Rectal smooth muscle tissue (tissue), 1 donor: ENCODE measurements around the gene PNMA6A.
"Not testable (repeated sequence)": the region's sequence is repeated elsewhere in the genome, so short reads cannot be mapped to it uniquely, and the experiment has no call there.

Source experiments
- H3K27ac ChIP-seq: one replicate; pipeline ENCODE4 v1.7.0; 2013; ENCODE audit warnings: low read depth, low read length, inconsistent platforms
- H3K27me3 ChIP-seq: one replicate; pipeline ENCODE4 v1.7.0; 2013; ENCODE audit warnings: low read length; ENCODE audit not compliant: control insufficient read depth, insufficient read depth
- H3K36me3 ChIP-seq: one replicate; pipeline ENCODE4 v1.7.0; 2013; ENCODE audit warnings: low read length; ENCODE audit not compliant: control insufficient read depth, insufficient read depth
- H3K4me1 ChIP-seq: one replicate; pipeline ENCODE4 v1.7.0; 2013; ENCODE audit warnings: low read length; ENCODE audit not compliant: control insufficient read depth, insufficient read depth
- H3K4me3 ChIP-seq: one replicate; pipeline ENCODE4 v1.7.0; 2013; ENCODE audit warnings: low read length
- H3K9ac ChIP-seq: one replicate; pipeline ENCODE4 v1.7.0; 2013; ENCODE audit warnings: low read length

PNMA6A gene

DNA sequence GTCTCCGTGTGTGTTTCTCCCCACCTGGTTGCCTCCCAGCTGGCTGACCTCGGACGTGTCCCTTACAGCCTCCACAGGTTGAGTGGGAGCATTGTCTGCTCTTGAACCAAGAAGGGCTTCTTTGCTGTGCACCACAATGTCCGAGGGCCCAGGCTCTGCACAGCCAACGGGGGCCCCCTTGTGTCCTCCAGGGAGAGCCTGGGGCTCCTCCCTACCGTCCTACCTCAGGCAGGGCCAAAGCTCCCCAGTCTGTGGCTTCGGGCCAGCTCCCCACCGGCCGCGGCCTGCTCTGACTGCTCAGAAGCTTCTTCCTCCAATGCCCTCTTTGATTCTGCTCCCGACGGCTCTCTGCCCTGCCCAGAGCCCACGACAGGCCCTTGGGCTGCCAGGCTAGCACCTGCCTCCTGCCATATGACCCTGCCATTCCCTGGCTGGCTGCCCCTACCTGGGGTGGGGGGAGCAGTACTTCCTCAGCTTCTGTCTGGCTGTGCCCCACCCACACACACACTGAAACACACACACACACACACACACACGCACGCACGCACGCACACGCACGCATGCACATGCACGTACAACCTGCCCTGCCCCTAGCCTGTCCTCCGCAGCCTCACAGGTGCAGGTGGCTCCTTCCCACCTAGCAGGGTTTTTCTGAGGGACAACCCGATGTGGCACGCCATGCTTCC is 11.1 kb downstream of the PNMA6A start:
- H3K9ac ChIP-seq, H3K27me3 ChIP-seq, H3K27ac ChIP-seq, H3K4me1 ChIP-seq, H3K4me3 ChIP-seq, H3K36me3 ChIP-seq: not testable (repeated sequence)

DNA sequence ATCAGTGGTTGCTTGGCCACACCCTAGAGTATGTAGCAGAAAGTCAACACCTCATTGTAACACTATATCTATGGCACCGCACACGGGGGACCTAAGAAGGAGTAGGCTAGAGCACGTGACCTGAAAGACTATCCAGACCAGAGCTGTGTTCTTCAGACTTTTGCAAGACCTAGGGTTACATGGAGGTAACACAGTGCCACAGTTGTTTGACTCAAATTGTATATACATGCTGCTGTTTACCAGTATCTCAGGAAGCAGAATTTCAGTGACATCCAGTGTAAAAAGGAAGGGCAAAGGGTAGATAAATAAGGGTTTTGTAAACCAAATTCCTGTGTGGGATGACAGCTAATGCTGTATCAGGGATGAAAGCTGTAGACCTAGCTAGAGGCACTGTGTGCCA is 30.2 kb downstream of the PNMA6A start:
- Histone ChIP-seq H3K4me1 (no peaks in the 10 kb centered on the region), H3K9ac (no peak overlapping the region), H3K27me3 (no peaks in the 10 kb centered on the region), H3K4me3 (no peak overlapping the region), H3K27ac (no peak overlapping the region), H3K36me3 (no peaks in the 10 kb centered on the region)

- not testable (repeated sequence) for H3K4me1 ChIP-seq, H3K36me3 ChIP-seq, H3K9ac ChIP-seq, H3K27me3 ChIP-seq, H3K4me3 ChIP-seq, H3K27ac ChIP-seq
These were observed 32.7 kb downstream of the PNMA6A start for GRCh38 chrX:153104959-153105358.

DNA sequence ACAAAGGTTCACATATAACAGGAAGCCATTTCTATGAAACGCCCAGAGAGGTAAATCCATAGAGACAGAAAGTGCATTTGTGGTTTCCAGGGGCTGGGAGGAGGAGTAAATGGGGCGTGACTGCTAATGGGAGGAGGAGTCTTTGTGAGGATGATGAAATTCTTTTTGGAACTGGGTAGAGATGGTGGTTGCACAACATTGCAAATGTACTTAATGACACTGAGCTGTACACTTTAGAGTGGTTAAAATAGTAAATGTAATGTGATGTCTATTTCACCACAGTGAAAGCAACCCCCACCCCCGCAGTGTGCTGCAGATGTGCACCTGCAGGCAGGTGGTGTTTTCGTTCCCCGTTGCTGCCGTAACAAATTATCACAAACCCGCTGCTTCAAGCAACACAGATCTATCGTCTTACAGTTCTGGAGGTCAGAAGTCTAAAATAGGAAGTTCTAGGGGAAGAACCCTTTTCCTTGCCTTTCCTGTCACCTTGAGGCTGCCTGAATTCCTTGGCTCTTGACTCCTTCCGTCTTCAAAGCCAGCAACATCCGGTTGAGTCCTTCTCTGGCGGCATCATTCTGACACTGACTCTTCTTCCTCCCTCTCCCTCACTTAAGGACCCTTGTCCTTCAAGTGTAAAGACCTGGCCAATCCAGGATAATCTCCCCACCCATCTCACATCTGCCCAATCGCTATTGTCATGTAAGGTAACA is 34.0 kb downstream of the PNMA6A start:
- H3K4me3 ChIP-seq, H3K27ac ChIP-seq, H3K27me3 ChIP-seq, H3K36me3 ChIP-seq, H3K9ac ChIP-seq, H3K4me1 ChIP-seq: not testable (repeated sequence)

DNA sequence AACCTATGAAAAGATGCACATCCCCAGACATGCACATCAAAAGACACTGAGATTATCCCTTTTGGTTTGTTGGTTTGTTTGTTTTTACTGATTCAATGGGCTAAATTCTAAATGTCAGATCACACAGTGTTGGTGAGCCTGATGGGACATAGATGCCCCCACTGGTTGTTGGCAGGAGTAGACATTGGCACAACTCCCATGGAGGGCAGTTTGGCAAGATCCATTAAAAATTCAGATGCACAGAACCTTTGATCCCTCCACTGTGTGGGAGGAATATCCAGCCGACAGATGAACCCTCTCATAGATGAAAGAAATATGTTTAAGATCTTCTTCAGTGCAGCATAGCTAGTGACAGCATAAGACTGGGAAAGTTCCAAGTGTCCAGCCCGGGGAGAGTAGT is 38.5 kb downstream of the PNMA6A start:
- not testable (repeated sequence) for H3K4me3 ChIP-seq, H3K4me1 ChIP-seq, H3K9ac ChIP-seq, H3K27ac ChIP-seq, H3K27me3 ChIP-seq, H3K36me3 ChIP-seq

DNA sequence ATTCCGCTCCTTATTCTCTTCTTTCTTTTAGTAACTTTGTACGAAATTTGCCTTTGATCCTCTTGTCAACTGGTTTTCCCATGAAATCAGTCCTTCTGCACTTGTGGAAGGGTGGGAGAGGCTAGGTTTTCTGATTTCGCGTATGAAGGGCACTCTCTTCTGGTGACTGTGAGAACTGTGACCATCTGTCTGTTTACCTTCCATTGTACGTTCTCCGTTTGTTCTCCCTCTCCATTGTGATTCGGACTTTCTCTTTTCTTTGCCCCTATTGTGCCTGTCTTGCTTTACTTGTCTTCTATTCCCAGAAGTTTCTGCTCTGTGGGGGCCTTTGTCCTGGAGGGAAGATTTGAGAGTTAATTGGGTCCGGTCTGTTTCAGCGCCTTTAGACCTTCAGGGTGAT is 41.6 kb downstream of the PNMA6A start:
- H3K36me3 ChIP-seq, H3K27me3 ChIP-seq: not testable (repeated sequence)

DNA sequence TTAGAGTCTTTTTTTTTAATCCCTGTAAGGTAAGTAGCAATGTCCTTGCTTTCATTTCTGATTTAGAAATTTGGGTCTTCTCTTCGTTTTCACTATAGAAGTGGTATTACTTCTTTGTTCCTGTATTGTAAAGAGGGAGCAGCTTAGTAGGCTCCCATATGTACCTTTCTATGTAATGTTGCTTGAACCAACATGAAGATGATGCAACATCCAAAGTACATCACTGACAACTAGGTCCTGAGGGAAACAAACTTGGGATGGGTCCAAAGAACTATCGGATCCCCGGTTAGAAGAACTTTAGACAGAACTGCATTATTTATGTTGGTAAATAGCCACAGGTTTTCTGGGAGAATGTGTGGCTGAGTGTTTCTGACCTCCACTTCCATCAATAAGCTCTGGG is 45.5 kb downstream of the PNMA6A start:
- H3K4me1 ChIP-seq, H3K4me3 ChIP-seq, H3K9ac ChIP-seq, H3K27me3 ChIP-seq, H3K27ac ChIP-seq, H3K36me3 ChIP-seq: not testable (repeated sequence)

More for the DNA sequence above, 41.6 kb downstream of the PNMA6A start:
- not testable (repeated sequence) for H3K4me3 ChIP-seq, H3K4me1 ChIP-seq, H3K9ac ChIP-seq, H3K27ac ChIP-seq

- not testable (repeated sequence) for H3K36me3 ChIP-seq, H3K9ac ChIP-seq, H3K27ac ChIP-seq, H3K4me1 ChIP-seq, H3K27me3 ChIP-seq, H3K4me3 ChIP-seq
These were observed 48.0 kb downstream of the PNMA6A start for GRCh38 chrX:153120230-153120629.

DNA sequence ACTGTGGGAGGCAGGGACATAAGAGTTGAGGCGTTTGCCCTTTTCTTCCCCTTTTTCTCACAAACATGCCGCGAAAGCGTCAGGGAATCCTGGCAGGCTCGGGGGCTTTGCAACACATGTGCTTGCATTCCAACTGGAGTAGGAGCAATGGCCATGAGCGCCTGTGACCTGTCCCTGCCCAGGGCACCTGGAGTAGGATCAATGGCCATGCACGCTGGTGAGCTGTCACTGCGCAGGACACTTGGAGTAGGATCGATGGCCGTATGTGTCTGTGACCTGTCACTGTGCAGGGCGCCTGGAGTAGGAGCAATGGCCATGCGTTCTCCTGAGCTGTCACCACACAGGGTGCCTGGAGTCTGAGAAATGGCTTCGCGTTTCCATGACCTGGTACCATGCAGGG is 51.2 kb downstream of the PNMA6A start:
- H3K36me3 ChIP-seq, H3K27me3 ChIP-seq, H3K9ac ChIP-seq, H3K27ac ChIP-seq, H3K4me3 ChIP-seq, H3K4me1 ChIP-seq: not testable (repeated sequence)
